Heart left ventricle (tissue), 13 donors: Measurements from ENCODE around the gene CORO1C.

ENCODE experiments used
- CTCF ChIP-seq, 12 donors: fragments of 200-600 bp; sonication (generic) in 4 of 12; IDR thresholded peaks; one replicate each; pipeline versions ENCODE4 v1.5.0 to v1.8.0; 2018 to 2022; ENCODE audit warnings: antibody characterized with exemption in 12 of 12, mild to moderate bottlenecking in 5 of 12
- POLR2A ChIP-seq, 2 donors: fragments of 450-650 bp; IDR thresholded peaks; one replicate each; pipeline ENCODE4 v1.6.1; 2017; ENCODE audit warnings: antibody characterized with exemption in 2 of 2, mild to moderate bottlenecking in 2 of 2, moderate library complexity in 2 of 2
- donor health status: ischemic (EF 13 %, LVEDD 7.1; RV severe dilation, severe dysfunction).
- donor health status: DM: no; HTN: yes; CAD: no.
- donor health status: DM: no; HTN: no; CAD: no.
- donor health status: ischemic (EF 25% LVEDD 6.9; RV normal size, moderate dysfunction).
- donor health status: ischemic (EF 25% LVEDD 5.7; RV mildly dilated, moderate dysfunction).
- donor health status: ischemic (EF 35%, LVEDD 5.7; RV mildly dilated, moderate dysfunction).
- donor health status: nonischemic (EF 11% LVEDD 7.7; RV severe dilation, severe dysfunction).
- donor health status: DM: yes; HTN: yes; CAD: no.
- donor health status: PGD.
- donor health status: ischemic (EF 29% LVEDD 5.4; RV normal size, mild dysfunction).
- donor health status: nonischemic (EF 23%, LVEDD 6.1; RV moderate dilation, normal function).

- TF ChIP-seq CTCF (IDR thresholded peaks at IDR 0.05) (no peak), POLR2A (IDR thresholded peaks at IDR 0.05) (no peak)
Measured at GRCh38 chr12:108665608-108666202, 65.6 kb downstream of the CORO1C start.
